Measurements from ENCODE around the gene ADGRE1. TPM values are rescaled to one million over a fixed set of nuclear protein-coding genes. Genes with fewer than 3 reads are reported as not detected.
A peak's percentile ranks its signal among the peaks of the same experiment; 100 is the strongest.

The ADGRE1 gene, protein sequence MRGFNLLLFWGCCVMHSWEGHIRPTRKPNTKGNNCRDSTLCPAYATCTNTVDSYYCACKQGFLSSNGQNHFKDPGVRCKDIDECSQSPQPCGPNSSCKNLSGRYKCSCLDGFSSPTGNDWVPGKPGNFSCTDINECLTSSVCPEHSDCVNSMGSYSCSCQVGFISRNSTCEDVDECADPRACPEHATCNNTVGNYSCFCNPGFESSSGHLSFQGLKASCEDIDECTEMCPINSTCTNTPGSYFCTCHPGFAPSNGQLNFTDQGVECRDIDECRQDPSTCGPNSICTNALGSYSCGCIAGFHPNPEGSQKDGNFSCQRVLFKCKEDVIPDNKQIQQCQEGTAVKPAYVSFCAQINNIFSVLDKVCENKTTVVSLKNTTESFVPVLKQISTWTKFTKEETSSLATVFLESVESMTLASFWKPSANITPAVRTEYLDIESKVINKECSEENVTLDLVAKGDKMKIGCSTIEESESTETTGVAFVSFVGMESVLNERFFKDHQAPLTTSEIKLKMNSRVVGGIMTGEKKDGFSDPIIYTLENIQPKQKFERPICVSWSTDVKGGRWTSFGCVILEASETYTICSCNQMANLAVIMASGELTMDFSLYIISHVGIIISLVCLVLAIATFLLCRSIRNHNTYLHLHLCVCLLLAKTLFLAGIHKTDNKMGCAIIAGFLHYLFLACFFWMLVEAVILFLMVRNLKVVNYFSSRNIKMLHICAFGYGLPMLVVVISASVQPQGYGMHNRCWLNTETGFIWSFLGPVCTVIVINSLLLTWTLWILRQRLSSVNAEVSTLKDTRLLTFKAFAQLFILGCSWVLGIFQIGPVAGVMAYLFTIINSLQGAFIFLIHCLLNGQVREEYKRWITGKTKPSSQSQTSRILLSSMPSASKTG
- total RNA-seq (2014; rRNA removed; shearing (Covaris generic)) = 0.16 TPM in 1 of 2 replicates, not detected in the other

DNA sequence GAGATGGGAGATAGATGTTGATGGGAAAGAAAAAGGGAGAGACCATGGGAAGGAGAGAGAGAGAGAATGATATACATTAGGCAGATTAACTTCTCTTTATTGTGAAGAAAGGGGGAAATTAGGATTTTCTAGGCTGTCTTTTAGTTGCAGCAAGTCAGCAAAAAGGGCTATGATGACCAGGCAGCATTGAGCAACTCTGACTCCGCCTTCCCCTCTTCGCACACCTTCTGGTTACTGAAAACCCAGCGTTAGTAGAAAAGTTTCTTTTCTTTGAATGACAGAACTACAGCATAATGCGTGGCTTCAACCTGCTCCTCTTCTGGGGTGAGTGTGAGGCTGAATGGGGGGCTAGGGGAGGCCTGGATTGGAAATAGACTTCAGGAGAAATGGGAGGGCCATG lies at the start of gene ADGRE1:
Gene ADGRE1 (plus strand): TSS at position 264 of the 400 bp plus-strand sequence. CDS start 30 bp downstream, at position 294.
- no peaks in the 10 kb centered on the region for H3K4me1 ChIP-seq (replicated peaks)
- no peaks in the 10 kb centered on the region for H3K9me3 ChIP-seq (replicated peaks)
- no peak within 1 kb of the TSS for H3K4me3 ChIP-seq
- DNase-seq (ENCODE audit: low read depth in 1 of 2, low spot score in 2 of 2) = no peak
- no peak within 1 kb of the TSS for H3K27ac ChIP-seq
- no peaks in the 10 kb centered on the region for H3K27me3 ChIP-seq (replicated peaks)
- H3K36me3 ChIP-seq = no peaks in the 10 kb centered on the region

DNA sequence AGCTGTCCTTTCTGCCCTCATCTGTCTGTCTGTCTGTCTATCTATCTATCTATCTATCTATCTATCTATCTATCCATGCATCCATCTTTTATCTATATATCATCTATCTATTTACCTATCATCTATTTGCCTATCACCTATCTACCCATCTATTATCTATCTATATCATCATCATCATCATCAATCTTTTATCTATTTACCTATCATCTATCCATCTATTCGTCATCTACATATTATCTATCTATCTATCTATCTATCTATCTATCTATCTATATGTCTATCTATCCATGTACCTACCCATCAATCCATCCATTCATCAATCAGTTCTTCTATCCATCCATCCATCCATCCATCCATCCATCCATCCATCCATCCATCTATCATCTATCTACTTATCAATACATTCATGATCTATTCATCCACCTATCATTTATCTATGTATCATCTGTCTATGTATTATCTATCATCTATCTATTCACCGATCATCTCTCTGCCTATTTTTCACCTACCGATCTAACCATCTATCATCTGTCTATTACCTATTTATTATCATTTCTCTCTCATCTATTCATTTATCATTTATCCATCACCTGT lies 49.2 kb upstream of the ADGRE1 start:
- H3K36me3 ChIP-seq = no peaks in the 10 kb centered on the region
- DNase-seq (ENCODE audit: low read depth in 1 of 2, low spot score in 2 of 2) = no peak
- 0 out of 2 replicates have a peak, but pooled peaks cover 3% of the 10 kb centered on the region for H3K9me3 ChIP-seq (replicated peaks)
- H3K27ac ChIP-seq = no peak overlapping the region
- no peak overlapping the region for H3K4me3 ChIP-seq
- H3K27me3 ChIP-seq (replicated peaks) = no peaks in the 10 kb centered on the region
- H3K4me1 ChIP-seq (replicated peaks) = no peaks in the 10 kb centered on the region

DNA sequence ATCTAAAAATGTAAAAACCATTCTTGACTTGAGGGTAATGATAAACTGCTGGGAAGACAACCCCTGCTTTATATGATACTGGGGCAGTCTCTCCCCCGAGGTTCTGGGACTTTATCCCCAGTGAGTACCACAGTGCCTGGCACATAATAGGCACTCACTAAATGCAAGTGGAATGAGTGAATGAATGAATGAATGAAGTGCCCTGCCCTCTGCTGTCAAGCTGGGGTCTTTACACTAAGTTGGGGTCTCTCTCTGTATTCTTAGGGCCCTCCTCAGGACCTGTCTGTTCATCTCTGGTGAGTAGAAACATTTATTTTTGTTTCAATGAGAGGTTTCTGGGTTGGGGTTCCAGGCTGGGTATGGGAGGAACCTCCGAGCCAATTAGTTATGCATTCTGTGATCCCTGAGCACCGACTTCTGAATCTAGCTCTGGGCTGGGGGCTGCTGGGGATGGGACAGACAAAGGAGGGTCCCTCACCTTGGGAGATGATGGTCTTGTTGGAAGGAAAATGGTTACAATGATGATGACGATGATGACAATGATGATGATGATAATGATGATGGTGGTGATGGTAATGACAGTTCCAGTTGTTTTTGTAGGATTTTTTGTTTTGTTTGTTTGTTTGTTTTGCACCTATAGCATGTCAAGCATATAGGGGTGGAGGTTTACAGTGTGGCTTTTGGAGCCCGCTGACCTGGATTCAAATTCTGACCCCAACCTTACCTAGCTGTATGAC lies 44.3 kb upstream of the ADGRE1 start:
- Histone ChIP-seq H3K4me3 (no peak overlapping the region), H3K27me3 (replicated peaks) (no peaks in the 10 kb centered on the region), H3K9me3 (replicated peaks) (no peaks in the 10 kb centered on the region), H3K36me3 (no peaks in the 10 kb centered on the region), H3K27ac (no peak overlapping the region), H3K4me1 (replicated peaks) (no peaks in the 10 kb centered on the region)
- no peak for DNase-seq (ENCODE audit: low read depth in 1 of 2, low spot score in 2 of 2)

DNA sequence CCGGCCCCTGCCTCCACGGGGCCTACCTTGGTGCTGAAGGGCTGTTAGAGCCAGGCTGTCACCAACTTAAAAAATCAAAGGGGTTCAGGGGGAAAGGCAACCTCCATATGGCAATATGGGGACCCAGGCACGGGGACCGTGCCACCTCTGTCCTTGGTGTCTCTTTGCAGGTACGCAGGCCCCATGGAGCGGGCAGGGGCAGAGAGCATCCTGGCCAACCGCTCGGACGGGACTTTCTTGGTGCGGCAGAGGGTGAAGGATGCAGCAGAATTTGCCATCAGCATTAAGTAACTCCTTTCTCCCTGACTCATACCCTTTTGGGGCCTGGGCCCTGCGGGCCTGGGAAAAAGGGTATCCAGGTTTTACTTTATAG lies 39.6 kb upstream of the ADGRE1 start:
- no peak for DNase-seq (ENCODE audit: low read depth in 1 of 2, low spot score in 2 of 2)
- H3K9me3 ChIP-seq (replicated peaks) = no peaks in the 10 kb centered on the region
- no peak overlapping the region for H3K4me3 ChIP-seq
- H3K4me1 ChIP-seq (replicated peaks) = no peaks in the 10 kb centered on the region
- no peaks in the 10 kb centered on the region for H3K36me3 ChIP-seq
- no peak overlapping the region for H3K27ac ChIP-seq
- H3K27me3 ChIP-seq (replicated peaks) = no peaks in the 10 kb centered on the region

DNA sequence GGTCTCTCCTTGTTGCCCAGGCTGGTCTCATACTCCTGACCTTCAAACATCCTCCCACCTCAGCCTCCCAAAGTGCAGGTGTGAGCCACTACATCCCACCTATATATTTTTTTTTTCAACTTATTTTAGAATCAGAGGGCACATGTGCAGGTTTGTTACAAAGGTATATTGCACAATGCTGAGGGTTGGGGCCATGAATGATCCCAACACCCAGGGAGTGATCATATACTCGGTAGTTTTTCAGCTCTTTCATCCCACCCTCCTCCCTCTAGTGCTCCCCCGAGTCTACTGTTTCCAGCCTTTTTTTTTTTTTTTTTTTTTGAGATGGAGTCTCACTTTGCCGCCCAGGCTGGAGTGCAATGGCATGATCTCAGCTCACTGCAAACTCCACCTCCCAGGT lies 38.4 kb upstream of the ADGRE1 start:
- Histone ChIP-seq H3K9me3 (replicated peaks) (no peaks in the 10 kb centered on the region), H3K4me3 (no peak overlapping the region), H3K27ac (no peak overlapping the region), H3K4me1 (replicated peaks) (no peaks in the 10 kb centered on the region), H3K27me3 (replicated peaks) (no peaks in the 10 kb centered on the region), H3K36me3 (no peaks in the 10 kb centered on the region)
- no peak for DNase-seq (ENCODE audit: low read depth in 1 of 2, low spot score in 2 of 2)

DNA sequence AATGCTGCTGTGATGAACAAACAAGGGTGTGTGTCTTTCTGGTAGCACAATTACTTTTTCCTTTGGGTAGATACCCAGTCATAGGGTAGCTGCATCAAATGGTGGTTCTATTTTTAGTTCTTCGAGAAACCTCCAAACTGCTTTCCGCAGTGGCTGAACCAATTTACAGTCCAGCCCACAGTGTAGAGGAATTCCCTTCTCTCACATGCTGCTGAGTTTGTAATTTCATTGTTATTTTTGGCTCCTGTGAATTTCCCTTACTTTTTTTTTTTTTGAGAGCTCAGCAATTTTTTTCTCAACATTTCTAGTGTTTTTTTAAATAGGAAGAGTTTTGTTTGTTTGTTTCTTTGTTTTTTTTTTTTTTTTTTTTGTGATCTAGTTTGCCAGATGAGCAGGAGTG lies 37.5 kb upstream of the ADGRE1 start:
- Histone ChIP-seq H3K9me3 (replicated peaks) (no peaks in the 10 kb centered on the region), H3K27me3 (replicated peaks) (no peaks in the 10 kb centered on the region), H3K4me3 (no peak overlapping the region), H3K36me3 (no peaks in the 10 kb centered on the region), H3K27ac (no peak overlapping the region), H3K4me1 (replicated peaks) (no peaks in the 10 kb centered on the region)
- DNase-seq (ENCODE audit: low read depth in 1 of 2, low spot score in 2 of 2) = no peak

DNA sequence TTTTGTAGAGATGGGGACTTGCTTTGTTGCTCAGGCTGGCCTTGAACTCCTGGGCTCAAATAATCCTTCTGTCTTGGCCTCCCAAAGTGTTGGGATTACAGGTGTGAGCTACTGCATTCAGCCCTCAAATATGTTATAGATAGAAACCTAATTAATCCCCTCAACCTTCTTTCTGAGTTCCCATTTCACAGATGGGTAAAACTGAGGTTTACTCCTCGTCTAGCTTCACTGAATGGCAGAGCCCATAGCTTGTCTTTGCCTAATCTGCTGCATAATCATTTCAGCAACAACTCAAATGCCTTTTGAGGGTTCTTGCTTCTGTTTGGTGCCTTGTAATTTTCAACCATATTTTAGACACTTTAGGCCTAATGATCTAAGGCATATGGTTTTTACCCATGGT lies 36.0 kb upstream of the ADGRE1 start:
- Histone ChIP-seq H3K4me1 (replicated peaks) (no peaks in the 10 kb centered on the region), H3K27ac (no peak overlapping the region), H3K9me3 (replicated peaks) (no peaks in the 10 kb centered on the region), H3K36me3 (no peaks in the 10 kb centered on the region), H3K27me3 (replicated peaks) (no peaks in the 10 kb centered on the region), H3K4me3 (no peak overlapping the region)
- no peak for DNase-seq (ENCODE audit: low read depth in 1 of 2, low spot score in 2 of 2)

DNA sequence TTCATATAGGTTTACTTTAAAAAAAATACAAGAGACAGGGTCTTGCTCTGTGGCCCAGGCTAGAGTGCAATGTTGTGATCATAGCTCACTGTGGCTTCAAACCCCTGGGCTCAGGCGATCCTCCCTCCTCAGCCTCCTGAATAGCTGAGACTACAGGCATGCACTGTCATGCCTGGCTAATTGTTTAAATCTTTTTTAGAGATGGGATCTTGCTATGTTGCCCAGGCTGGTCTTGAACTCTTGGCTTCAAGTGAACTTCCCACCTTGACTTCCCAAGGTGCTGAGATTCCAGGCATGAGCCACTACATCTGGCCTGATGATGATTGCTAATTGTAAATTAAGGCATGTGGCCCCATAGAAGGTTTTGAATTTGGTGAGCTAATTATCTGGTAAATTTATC lies 35.4 kb upstream of the ADGRE1 start:
- H3K27ac ChIP-seq = no peak overlapping the region
- no peaks in the 10 kb centered on the region for H3K27me3 ChIP-seq (replicated peaks)
- no peak for DNase-seq (ENCODE audit: low read depth in 1 of 2, low spot score in 2 of 2)
- no peaks in the 10 kb centered on the region for H3K4me1 ChIP-seq (replicated peaks)
- H3K9me3 ChIP-seq (replicated peaks) = no peaks in the 10 kb centered on the region
- H3K36me3 ChIP-seq = no peaks in the 10 kb centered on the region
- no peak overlapping the region for H3K4me3 ChIP-seq

DNA sequence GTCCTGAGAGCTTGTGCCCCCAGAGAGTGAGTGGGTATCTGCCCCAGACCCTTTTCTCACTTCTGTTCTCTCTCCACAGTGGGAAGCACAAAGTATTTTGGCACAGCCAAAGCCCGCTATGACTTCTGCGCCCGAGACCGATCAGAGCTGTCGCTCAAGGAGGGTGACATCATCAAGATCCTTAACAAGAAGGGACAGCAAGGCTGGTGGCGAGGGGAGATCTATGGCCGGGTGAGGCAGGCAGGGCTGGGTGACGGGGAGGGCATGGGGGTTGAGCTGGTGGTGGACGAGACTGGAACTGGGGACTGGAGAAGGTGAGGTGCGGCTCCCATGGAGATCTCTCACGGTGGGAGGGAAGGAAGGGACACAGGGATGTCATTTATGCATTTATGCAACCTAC lies 33.5 kb upstream of the ADGRE1 start:
- H3K4me1 ChIP-seq (replicated peaks) = no peaks in the 10 kb centered on the region
- no peak overlapping the region for H3K27ac ChIP-seq
- H3K36me3 ChIP-seq = no peaks in the 10 kb centered on the region
- H3K27me3 ChIP-seq (replicated peaks) = no peaks in the 10 kb centered on the region
- no peaks in the 10 kb centered on the region for H3K9me3 ChIP-seq (replicated peaks)
- H3K4me3 ChIP-seq = no peak overlapping the region
- DNase-seq (ENCODE audit: low read depth in 1 of 2, low spot score in 2 of 2) = no peak

DNA sequence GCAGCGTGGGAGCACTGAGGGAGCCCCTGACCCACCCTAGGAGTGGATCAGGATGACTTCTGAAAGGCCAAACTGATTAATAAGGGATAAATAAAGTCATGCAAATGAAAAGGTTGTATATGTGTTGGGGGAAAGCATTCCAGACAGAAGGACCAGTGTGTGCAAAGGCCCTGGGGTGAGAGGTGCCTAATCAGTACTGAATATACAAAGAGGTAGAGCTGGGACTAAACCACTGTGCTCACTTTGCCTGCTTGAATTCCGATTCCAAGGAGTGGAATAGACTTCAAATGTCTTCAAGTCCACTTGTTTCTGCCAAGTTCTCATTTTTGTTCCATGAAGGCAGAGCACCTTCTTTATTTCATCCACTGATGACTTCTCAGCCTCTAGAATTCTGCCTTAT lies 32.6 kb upstream of the ADGRE1 start:
- Histone ChIP-seq H3K4me3 (no peak overlapping the region), H3K36me3 (no peaks in the 10 kb centered on the region), H3K27me3 (replicated peaks) (no peaks in the 10 kb centered on the region), H3K4me1 (replicated peaks) (no peaks in the 10 kb centered on the region), H3K27ac (no peak overlapping the region), H3K9me3 (replicated peaks) (no peaks in the 10 kb centered on the region)
- no peak for DNase-seq (ENCODE audit: low read depth in 1 of 2, low spot score in 2 of 2)

DNA sequence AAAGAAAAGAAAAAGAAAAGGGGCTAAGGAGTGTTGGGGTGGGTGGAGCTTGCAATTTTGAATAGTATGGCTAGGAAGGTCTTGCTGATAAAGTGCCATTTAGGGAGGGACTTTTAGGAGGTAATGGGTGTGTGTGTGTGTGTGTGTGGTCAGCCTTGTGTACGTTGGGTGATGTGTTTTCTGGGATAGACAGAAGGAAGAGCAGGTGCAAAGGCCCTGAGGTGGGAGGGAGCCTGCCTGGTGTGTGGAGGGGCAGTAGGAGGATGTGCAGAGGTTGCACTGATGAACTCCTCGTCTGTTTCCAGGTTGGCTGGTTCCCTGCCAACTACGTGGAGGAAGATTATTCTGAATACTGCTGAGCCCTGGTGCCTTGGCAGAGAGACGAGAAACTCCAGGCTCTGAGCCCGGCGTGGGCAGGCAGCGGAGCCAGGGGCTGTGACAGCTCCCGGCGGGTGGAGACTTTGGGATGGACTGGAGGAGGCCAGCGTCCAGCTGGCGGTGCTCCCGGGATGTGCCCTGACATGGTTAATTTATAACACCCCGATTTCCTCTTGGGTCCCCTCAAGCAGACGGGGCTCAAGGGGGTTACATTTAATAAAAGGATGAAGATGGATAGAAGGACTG lies 30.5 kb upstream of the ADGRE1 start:
- Histone ChIP-seq H3K9me3 (replicated peaks) (no peaks in the 10 kb centered on the region), H3K4me3 (no peak overlapping the region), H3K27me3 (replicated peaks) (no peaks in the 10 kb centered on the region), H3K27ac (no peak overlapping the region), H3K36me3 (no peaks in the 10 kb centered on the region), H3K4me1 (replicated peaks) (no peaks in the 10 kb centered on the region)
- DNase-seq (ENCODE audit: low read depth in 1 of 2, low spot score in 2 of 2) = no peak

DNA sequence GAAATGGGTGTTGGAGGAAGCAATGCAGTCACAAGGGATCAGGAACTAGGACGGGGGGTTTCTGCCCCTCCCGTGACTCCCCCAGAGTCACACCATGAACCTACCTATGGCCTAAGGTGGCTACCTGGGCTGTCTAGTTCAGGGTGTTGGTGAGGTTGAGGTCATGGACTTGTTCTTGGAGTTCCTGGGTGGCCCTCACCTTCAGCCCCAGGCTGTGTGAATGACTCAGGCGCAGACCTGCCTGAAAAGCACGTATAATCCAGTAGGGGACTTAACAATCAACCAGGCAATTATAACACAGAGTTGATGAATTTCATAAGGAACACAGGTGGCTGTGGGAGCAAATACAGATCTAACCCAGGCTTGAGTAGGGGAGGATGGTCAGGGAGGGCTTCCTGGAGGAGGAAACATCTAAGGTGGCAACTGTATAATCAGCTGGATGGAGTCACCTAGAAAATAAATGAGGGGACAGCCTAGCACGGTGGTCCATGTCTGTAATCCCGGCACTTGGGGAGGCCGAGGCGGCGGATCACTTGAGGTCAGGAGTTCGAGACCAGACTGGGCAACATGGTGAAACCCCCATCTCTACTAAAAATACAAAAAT lies 25.6 kb upstream of the ADGRE1 start:
- no peak for DNase-seq (ENCODE audit: low read depth in 1 of 2, low spot score in 2 of 2)
- H3K4me3 ChIP-seq = no peak overlapping the region
- no peaks in the 10 kb centered on the region for H3K4me1 ChIP-seq (replicated peaks)
- no peaks in the 10 kb centered on the region for H3K27me3 ChIP-seq (replicated peaks)
- H3K27ac ChIP-seq = no peak overlapping the region
- peaks cover 3% of the 10 kb centered on the region; the same call in 1 of the 2 replicates for H3K9me3 ChIP-seq (replicated peaks)
- no peaks in the 10 kb centered on the region for H3K36me3 ChIP-seq

DNA sequence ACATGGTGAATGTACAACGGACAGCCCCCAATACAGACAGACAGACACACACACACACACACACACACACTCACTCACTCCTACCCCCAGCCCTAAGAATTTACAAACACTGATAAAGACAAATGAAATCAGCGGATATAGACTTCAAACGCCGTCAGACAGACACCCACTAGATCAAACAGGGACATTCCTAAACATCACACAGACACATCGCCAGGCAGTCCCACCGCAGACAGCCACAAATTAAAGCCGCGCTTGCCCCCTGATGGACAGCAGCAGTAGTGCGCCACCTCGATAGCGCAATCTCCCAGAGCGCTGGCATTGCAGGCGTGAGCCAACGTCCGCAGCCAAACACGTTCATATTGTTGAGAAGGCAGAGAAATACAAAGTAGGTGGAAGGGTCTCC lies 24.7 kb upstream of the ADGRE1 start:
- no peak overlapping the region for H3K4me3 ChIP-seq
- H3K27ac ChIP-seq = no peak overlapping the region
- H3K4me1 ChIP-seq (replicated peaks) = no peaks in the 10 kb centered on the region
- H3K27me3 ChIP-seq (replicated peaks) = no peaks in the 10 kb centered on the region
- H3K36me3 ChIP-seq = no peaks in the 10 kb centered on the region
- DNase-seq (ENCODE audit: low read depth in 1 of 2, low spot score in 2 of 2) = peak; percentile 18 to 47
- H3K9me3 ChIP-seq (replicated peaks) = peaks cover 3% of the 10 kb centered on the region; the same call in 1 of the 2 replicates
